Neural progenitor cell (in vitro differentiated cells): ENCODE results near the gene NEK6.

ENCODE experiments used
- CTCF ChIP-seq: fragments of 200-600 bp; sonication (generic); IDR thresholded peaks from 2 replicates; pipeline ENCODE4 v1.5.1; 2017; ENCODE audit warnings: antibody characterized with exemption, mild to moderate bottlenecking
- EZH2 ChIP-seq: fragments of 200-600 bp; sonication (generic); IDR thresholded peaks from 2 replicates; pipeline ENCODE4 v1.6.1; 2017; ENCODE audit warnings: antibody characterized with exemption, mild to moderate bottlenecking, moderate library complexity
- EZH2phosphoT487 ChIP-seq: fragments of 200-600 bp; sonication (generic); IDR thresholded peaks from 2 replicates; pipeline ENCODE4 v1.6.1; 2017; ENCODE audit warnings: antibody characterized with exemption

GRCh38 chr9:124331580-124331979, 73.8 kb downstream of the NEK6 start:
- TF ChIP-seq CTCF, result no peak
- no peak for TF ChIP-seq EZH2
- TF ChIP-seq EZH2phosphoT487, result no peak
